Muscle of back (tissue), 11 donors: ENCODE results near the gene PDE4B. TPM values are rescaled to one million over a fixed set of nuclear protein-coding genes. Genes with fewer than 3 reads are reported as not detected.
A peak's percentile ranks its signal among the peaks of the same experiment; 100 is the strongest.
"Not testable (repeated sequence)": the region's sequence is repeated elsewhere in the genome, so short reads cannot be mapped to it uniquely, and the experiment has no call there.

ENCODE experiments used
- DNase-seq, 3 donors: peaks; one replicate each; pipeline versions ENCODE4 v3.0.0 to v3.0.0-alpha.2; 2013
- polyA plus RNA-seq, 10 donors: library from polyadenylated mRNA; unstranded; fragments of 120-200 nt; gene quantifications; one replicate each; pipeline ENCODE4 v1.2.1, GENCODE V29; 2013; ENCODE audit not compliant: insufficient read length in 10 of 10

The PDE4B gene
- polyA plus RNA-seq, 10 donors, result 13.9 to 26.6 (median 19.7) TPM

- no peak for DNase-seq
These were observed 513.2 kb downstream of the PDE4B start for GRCh38 chr1:66305927-66306326.

- no peak for DNase-seq
These were observed 516.5 kb downstream of the PDE4B start for GRCh38 chr1:66309006-66309741.

- DNase-seq, result no peak
These were observed 518.4 kb downstream of the PDE4B start for GRCh38 chr1:66311092-66311491.

- no peak for DNase-seq
These were observed 518.9 kb downstream of the PDE4B start for GRCh38 chr1:66311628-66312027.

GRCh38 chr1:66312271-66312990 lies 519.7 kb downstream of the PDE4B start:
- no peak for DNase-seq

- DNase-seq, result no peak
These were observed 520.7 kb downstream of the PDE4B start for GRCh38 chr1:66313429-66313828.

- DNase-seq, result no peak
These were observed 523.0 kb downstream of the PDE4B start for GRCh38 chr1:66315671-66316070.

GRCh38 chr1:66316464-66317247 lies 524.0 kb downstream of the PDE4B start:
- peak in 2 of 3 donors; percentile 58 to 74 for DNase-seq

- DNase-seq, result no peak
These were observed 524.5 kb downstream of the PDE4B start for GRCh38 chr1:66317248-66317515.

- DNase-seq, result no peak
These were observed 527.5 kb downstream of the PDE4B start for GRCh38 chr1:66320231-66320630.

GRCh38 chr1:66322462-66322861 lies 529.8 kb downstream of the PDE4B start:
- DNase-seq, result not testable (repeated sequence)

GRCh38 chr1:66323958-66324625 lies 531.4 kb downstream of the PDE4B start:
- DNase-seq, result peak in 1 of 3 donors; percentile 49

- no peak for DNase-seq
These were observed 533.1 kb downstream of the PDE4B start for GRCh38 chr1:66325594-66326380.

GRCh38 chr1:66326867-66327266 lies 534.2 kb downstream of the PDE4B start:
- no peak for DNase-seq

- no peak for DNase-seq
These were observed 534.9 kb downstream of the PDE4B start for GRCh38 chr1:66327588-66327987.

- no peak for DNase-seq
These were observed 536.2 kb downstream of the PDE4B start for GRCh38 chr1:66328896-66329295.

GRCh38 chr1:66330722-66331141 lies 538.0 kb downstream of the PDE4B start:
- DNase-seq, result peak in 1 of 3 donors; percentile 46

- DNase-seq, result peak; percentile 85 to 92 (median 85)
These were observed 539.2 kb downstream of the PDE4B start for GRCh38 chr1:66331658-66332547.

- DNase-seq, result no peak
These were observed 539.8 kb downstream of the PDE4B start for GRCh38 chr1:66332548-66332901.
